ENCODE results near the gene PDE6D.

- TF ChIP-seq, protein P1, sequence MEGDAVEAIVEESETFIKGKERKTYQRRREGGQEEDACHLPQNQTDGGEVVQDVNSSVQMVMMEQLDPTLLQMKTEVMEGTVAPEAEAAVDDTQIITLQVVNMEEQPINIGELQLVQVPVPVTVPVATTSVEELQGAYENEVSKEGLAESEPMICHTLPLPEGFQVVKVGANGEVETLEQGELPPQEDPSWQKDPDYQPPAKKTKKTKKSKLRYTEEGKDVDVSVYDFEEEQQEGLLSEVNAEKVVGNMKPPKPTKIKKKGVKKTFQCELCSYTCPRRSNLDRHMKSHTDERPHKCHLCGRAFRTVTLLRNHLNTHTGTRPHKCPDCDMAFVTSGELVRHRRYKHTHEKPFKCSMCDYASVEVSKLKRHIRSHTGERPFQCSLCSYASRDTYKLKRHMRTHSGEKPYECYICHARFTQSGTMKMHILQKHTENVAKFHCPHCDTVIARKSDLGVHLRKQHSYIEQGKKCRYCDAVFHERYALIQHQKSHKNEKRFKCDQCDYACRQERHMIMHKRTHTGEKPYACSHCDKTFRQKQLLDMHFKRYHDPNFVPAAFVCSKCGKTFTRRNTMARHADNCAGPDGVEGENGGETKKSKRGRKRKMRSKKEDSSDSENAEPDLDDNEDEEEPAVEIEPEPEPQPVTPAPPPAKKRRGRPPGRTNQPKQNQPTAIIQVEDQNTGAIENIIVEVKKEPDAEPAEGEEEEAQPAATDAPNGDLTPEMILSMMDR (conservative IDR thresholded peaks at IDR 0.05; ENCODE audit: low read depth in 2 of 2) = no peak
- TF ChIP-seq EZH2 (IDR thresholded peaks at IDR 0.05; ENCODE audit: low read depth, unreplicated experiment) = no peak
These were observed 60.6 kb downstream of the PDE6D start for GRCh38 chr2:231720292-231720986.

All from GM23338 (cell line).